ENCODE results near the gene TNS4.

DNA sequence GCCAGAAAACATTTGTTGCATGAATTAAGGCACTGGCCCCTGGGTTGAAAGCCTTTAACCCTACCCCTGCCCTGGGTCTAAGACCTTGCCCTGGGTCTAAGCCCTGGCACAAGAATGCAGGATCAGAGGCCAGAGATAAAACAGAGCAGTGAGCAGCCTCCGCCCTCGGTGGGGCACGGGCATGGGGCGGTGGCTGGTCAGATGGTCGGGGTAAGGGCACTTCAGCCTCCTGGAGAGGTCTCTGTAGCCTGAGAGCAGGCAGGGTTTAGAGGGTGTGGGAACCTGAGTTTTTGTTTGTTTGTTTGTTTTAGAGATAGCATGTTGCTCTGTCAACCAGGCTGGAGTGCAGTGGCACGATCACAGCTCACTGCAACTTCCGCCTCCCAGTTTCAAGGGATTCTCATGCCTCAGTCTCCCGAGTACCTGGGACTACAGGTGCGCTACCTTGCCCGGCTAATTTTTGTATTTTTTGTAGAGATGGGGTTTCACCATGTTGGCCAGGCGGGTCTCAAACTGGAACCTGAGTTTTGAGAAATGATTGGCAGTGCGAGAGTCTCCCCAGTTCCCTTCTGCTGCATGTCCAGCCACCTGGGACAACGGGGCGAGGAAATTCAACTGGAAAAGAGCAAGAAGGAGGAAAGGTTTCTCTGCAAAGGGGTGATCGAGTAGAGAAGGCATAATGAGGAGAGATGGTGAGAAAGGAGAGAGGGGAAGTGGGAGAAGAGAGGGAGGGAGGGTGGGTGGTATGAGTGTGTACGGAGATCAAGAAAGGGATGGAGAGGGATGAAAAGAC, 27.7 kb downstream of the TNS4 start:
- TF ChIP-seq, protein P1, sequence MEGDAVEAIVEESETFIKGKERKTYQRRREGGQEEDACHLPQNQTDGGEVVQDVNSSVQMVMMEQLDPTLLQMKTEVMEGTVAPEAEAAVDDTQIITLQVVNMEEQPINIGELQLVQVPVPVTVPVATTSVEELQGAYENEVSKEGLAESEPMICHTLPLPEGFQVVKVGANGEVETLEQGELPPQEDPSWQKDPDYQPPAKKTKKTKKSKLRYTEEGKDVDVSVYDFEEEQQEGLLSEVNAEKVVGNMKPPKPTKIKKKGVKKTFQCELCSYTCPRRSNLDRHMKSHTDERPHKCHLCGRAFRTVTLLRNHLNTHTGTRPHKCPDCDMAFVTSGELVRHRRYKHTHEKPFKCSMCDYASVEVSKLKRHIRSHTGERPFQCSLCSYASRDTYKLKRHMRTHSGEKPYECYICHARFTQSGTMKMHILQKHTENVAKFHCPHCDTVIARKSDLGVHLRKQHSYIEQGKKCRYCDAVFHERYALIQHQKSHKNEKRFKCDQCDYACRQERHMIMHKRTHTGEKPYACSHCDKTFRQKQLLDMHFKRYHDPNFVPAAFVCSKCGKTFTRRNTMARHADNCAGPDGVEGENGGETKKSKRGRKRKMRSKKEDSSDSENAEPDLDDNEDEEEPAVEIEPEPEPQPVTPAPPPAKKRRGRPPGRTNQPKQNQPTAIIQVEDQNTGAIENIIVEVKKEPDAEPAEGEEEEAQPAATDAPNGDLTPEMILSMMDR (conservative IDR thresholded peaks at IDR 0.05; ENCODE audit: low read length) = no peak
- TF ChIP-seq EZH2phosphoT487 (IDR thresholded peaks at IDR 0.05; ENCODE audit: borderline replicate concordance, low read depth, low read length) = no peak
